Tibial nerve (tissue), 4 donors: Measurements from ENCODE around the gene FXYD2. TPM values are rescaled to one million over a fixed set of nuclear protein-coding genes. Genes with fewer than 3 reads are reported as not detected.

Experiments used
- DNase-seq, 2 donors: peaks; one replicate each; pipeline ENCODE4 v3.0.0-alpha.2; 2019; ENCODE audit warnings: low spot score in 2 of 2
- H3K27ac ChIP-seq, 4 donors: fragments of 200-600 bp; sonication (generic) in 3 of 4; one replicate each; pipeline ENCODE4 v1.5.1; 2017 to 2019; ENCODE audit warnings: mild to moderate bottlenecking in 1 of 4
- H3K27me3 ChIP-seq, 2 donors: fragments of 200-600 bp; sonication (generic) in 1 of 2; one replicate each; pipeline versions ENCODE4 v1.5.1 to v1.6.0; 2017 to 2019
- H3K36me3 ChIP-seq, 3 donors: fragments of 200-600 bp; sonication (generic); one replicate each; pipeline ENCODE4 v1.5.1; 2018 to 2019
- H3K4me1 ChIP-seq, 4 donors: fragments of 200-600 bp; sonication (generic) in 3 of 4; one replicate each; pipeline ENCODE4 v1.5.1; 2017 to 2019
- H3K4me3 ChIP-seq, 4 donors: fragments of 200-600 bp; sonication (generic) in 3 of 4; one replicate each; pipeline ENCODE4 v1.5.1; 2017 to 2019; ENCODE audit warnings: mild to moderate bottlenecking in 1 of 4, moderate library complexity in 1 of 4
- H3K9me3 ChIP-seq, 4 donors: fragments of 200-600 bp; sonication (generic) in 3 of 4; one replicate each; pipeline ENCODE4 v1.5.1; 2017 to 2019
- EP300 ChIP-seq, 2 donors: sonication (generic); formaldehyde crosslinking; IDR thresholded peaks; one replicate each; pipeline ENCODE4 v1.6.1; 2017; ENCODE audit warnings: antibody characterized with exemption in 2 of 2, mild to moderate bottlenecking in 1 of 2
- POLR2A ChIP-seq, 2 donors: fragments of 450-650 bp; IDR thresholded peaks; one replicate each; pipeline ENCODE4 v1.6.1; 2017; ENCODE audit warnings: antibody characterized with exemption in 2 of 2, mild to moderate bottlenecking in 2 of 2, moderate library complexity in 2 of 2
- WGBS, 2 donors: methylation state at CpG; one replicate each; pipeline ENCODE4 v1.1.5; 2018; 5-methylcytosine and 5-hydroxymethylcytosine counted together
- total RNA-seq, 4 donors: library from RNA; depleted of rRNA; stranded (reverse); fragments of >200 nt; gene quantifications; one replicate each; pipeline ENCODE4 v1.1.0, GENCODE V29; 2016
- TF ChIP-seq, protein P1 (sequence below), 5 experiments: fragments of 200-600 bp in 3 of 5; fragments of 450-650 bp in 2 of 5; sonication (generic) in 3 of 5; IDR thresholded peaks; one replicate each; pipeline ENCODE4 v1.5.1; 2016 to 2019; ENCODE audit warnings: antibody characterized with exemption in 5 of 5, mild to moderate bottlenecking in 3 of 5, moderate library complexity in 2 of 5

Gene FXYD2
- total RNA-seq, 4 donors from 2014 or later, result 0.39 to 1.8 (median 0.96) TPM

- 57 to 62% methylated on average over 9 to 13 of the region's 16 CpGs for WGBS, 2 donors
- H3K4me1 ChIP-seq, result peaks cover 0 to 20% (median 10%) of the 10 kb centered on the region in 4 donors
- TF ChIP-seq, protein P1, sequence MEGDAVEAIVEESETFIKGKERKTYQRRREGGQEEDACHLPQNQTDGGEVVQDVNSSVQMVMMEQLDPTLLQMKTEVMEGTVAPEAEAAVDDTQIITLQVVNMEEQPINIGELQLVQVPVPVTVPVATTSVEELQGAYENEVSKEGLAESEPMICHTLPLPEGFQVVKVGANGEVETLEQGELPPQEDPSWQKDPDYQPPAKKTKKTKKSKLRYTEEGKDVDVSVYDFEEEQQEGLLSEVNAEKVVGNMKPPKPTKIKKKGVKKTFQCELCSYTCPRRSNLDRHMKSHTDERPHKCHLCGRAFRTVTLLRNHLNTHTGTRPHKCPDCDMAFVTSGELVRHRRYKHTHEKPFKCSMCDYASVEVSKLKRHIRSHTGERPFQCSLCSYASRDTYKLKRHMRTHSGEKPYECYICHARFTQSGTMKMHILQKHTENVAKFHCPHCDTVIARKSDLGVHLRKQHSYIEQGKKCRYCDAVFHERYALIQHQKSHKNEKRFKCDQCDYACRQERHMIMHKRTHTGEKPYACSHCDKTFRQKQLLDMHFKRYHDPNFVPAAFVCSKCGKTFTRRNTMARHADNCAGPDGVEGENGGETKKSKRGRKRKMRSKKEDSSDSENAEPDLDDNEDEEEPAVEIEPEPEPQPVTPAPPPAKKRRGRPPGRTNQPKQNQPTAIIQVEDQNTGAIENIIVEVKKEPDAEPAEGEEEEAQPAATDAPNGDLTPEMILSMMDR (IDR thresholded peaks at IDR 0.05), result no peak
- TF ChIP-seq EP300 (IDR thresholded peaks at IDR 0.05) (no peak), POLR2A (IDR thresholded peaks at IDR 0.05) (no peak)
- no peak for DNase-seq
- H3K36me3 ChIP-seq, result no peaks in the 10 kb centered on the region
- no peaks in the 10 kb centered on the region for H3K27me3 ChIP-seq
- H3K9me3 ChIP-seq, result no peaks in the 10 kb centered on the region
- no peak overlapping the region for H3K4me3 ChIP-seq
- H3K27ac ChIP-seq, result peak overlapping the region in 1 of 4 donors; percentile 34
Observed at GRCh38 chr11:117828611-117829368, 4.2 kb upstream of the FXYD2 start.

DNA sequence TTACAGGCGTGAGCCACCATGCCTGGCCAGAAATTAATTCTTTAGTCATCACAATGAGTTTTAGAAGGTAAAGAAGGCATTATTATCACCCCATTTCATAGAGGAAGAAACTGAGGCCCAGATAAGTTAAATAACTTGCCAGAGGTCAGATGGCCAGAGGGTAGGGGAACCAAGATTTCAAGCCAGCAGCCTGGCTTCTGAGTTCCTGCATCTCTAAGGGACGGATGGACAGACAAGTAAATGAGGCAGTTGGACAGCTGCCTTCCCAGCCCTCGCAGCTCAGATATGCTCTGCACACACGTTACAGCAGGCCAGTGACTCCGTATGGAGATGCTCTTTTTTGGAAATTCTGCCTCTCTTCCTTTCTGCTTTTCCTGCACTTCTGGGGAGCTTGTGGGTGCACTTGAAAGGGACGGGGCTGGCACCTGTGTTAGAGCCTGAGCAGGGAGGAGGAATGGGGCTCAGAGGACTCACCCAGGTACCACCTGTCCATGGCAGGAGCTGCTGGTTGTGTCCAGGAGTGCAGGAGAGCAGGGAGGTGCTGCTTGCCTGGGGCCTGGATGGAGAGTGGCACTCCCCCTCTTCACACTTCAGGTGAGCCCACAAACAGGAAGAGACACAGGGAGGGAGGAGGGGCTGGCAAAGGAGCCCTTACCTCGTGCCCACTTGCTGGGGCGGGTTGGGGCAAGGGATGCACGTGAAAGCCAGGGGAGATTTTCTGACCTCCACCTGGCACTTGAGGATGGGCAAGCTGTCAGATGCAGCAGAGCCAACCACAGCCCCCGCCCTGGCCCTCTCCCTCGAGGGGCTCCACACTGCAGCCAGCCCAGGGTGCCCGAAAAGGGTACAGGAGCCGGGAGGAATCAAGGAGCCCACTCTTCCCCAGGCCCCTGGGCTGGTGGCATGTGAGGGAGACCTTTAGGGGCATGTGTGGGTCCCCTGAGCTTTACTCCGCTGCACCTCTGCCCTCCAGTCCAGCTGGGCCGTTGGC is 3.3 kb upstream of the FXYD2 start:
- DNase-seq, result no peak
- TF ChIP-seq EP300 (IDR thresholded peaks at IDR 0.05) (no peak), POLR2A (IDR thresholded peaks at IDR 0.05) (no peak)
- TF ChIP-seq, protein P1 (IDR thresholded peaks at IDR 0.05), result no peak
- Histone ChIP-seq H3K27ac (no peak overlapping the region), H3K27me3 (no peaks in the 10 kb centered on the region), H3K9me3 (no peaks in the 10 kb centered on the region), H3K4me3 (no peak overlapping the region), H3K4me1 (peaks cover 0 to 28% (median 10%) of the 10 kb centered on the region in 4 donors), H3K36me3 (no peaks in the 10 kb centered on the region)
- 65 to 72% methylated on average over 11 to 15 of the region's 15 CpGs for whole genome bisulfite sequencing, 2 donors

GRCh38 chr11:117826832-117827231 is 2.3 kb upstream of the FXYD2 start:
- TF ChIP-seq, protein P1 (IDR thresholded peaks at IDR 0.05), result no peak
- TF ChIP-seq EP300 (IDR thresholded peaks at IDR 0.05) (no peak), POLR2A (IDR thresholded peaks at IDR 0.05) (no peak)
- Histone ChIP-seq H3K27ac (no peak overlapping the region), H3K9me3 (no peaks in the 10 kb centered on the region), H3K27me3 (no peaks in the 10 kb centered on the region), H3K36me3 (no peaks in the 10 kb centered on the region), H3K4me1 (peaks cover 0 to 28% (median 10%) of the 10 kb centered on the region in 4 donors), H3K4me3 (no peak overlapping the region)
- DNase-seq, result no peak
- 89% methylated on average over 3 of the region's 3 CpGs for WGBS, 2 donors

DNA sequence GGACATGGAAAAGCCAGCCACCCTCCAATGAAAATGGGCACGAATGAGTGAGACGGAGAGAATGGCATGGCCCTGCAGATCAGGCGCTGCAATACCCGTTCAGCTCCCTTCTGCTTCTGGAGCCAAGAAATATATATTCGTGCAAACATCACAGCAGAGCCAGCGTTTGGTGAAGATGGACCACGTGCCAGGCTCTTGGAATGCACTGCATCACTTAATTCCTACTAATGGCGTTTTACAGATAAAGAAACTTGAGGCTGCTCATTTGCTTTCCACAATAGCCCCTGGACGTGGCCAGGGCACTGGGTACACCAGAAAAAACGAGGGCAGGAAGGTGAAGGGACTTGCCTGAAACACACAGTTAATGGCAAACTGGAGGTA is 1.6 kb upstream of the FXYD2 start:
- 62 to 75% methylated on average over 10 of the region's 10 CpGs for WGBS, 2 donors
- H3K9me3 ChIP-seq, result no peaks in the 10 kb centered on the region
- TF ChIP-seq POLR2A (IDR thresholded peaks at IDR 0.05), result no peak
- TF ChIP-seq, protein P1 (IDR thresholded peaks at IDR 0.05), result no peak
- TF ChIP-seq EP300 (IDR thresholded peaks at IDR 0.05), result no peak
- no peak for DNase-seq
- H3K36me3 ChIP-seq, result no peaks in the 10 kb centered on the region
- H3K4me3 ChIP-seq, result no peak overlapping the region
- no peak overlapping the region for H3K27ac ChIP-seq
- H3K27me3 ChIP-seq, result no peaks in the 10 kb centered on the region
- H3K4me1 ChIP-seq, result peaks cover 0 to 28% (median 10%) of the 10 kb centered on the region in 4 donors
